Esophagus squamous epithelium (tissue), 4 donors: Measurements from ENCODE around the gene LIX1.

Experiments
- CTCF ChIP-seq, 6 experiments: fragments of 450-650 bp in 4 of 6; fragments of 200-600 bp in 2 of 6; sonication (generic) in 2 of 6; IDR thresholded peaks; one replicate each; pipeline ENCODE4 v1.5.1; 2016 to 2019; ENCODE audit warnings: antibody characterized with exemption in 6 of 6, mild to moderate bottlenecking in 4 of 6, moderate library complexity in 4 of 6
- POLR2A ChIP-seq, 4 donors: fragments of 450-650 bp; IDR thresholded peaks; one replicate each; pipeline ENCODE4 v1.6.1; 2017; ENCODE audit warnings: antibody characterized with exemption in 4 of 4, mild to moderate bottlenecking in 4 of 4, moderate library complexity in 3 of 4

- no peak for TF ChIP-seq CTCF (IDR thresholded peaks at IDR 0.05)
- TF ChIP-seq POLR2A (IDR thresholded peaks at IDR 0.05), result no peak
These were observed 44.8 kb downstream of the LIX1 start for GRCh38 chr5:97097326-97098230.
